Kidney epithelial cell (primary cell): ENCODE results near the gene SLC47A2. TPM values are rescaled to one million over a fixed set of nuclear protein-coding genes. Genes with fewer than 3 reads are reported as not detected.

Experiments
- DNase-seq: peaks from one replicate; pipeline ENCODE4 v3.0.0-alpha.2; 2010; ENCODE audit warnings: low read depth
- H3K27me3 ChIP-seq: 2 replicates; pipeline ENCODE4 v1.6.0; 2011; ENCODE audit warnings: low read length; ENCODE audit not compliant: control insufficient read depth, insufficient read depth
- H3K36me3 ChIP-seq: 2 replicates; pipeline ENCODE4 v1.5.1; 2011; ENCODE audit warnings: low read length; ENCODE audit not compliant: control insufficient read depth, insufficient read depth
- H3K4me3 ChIP-seq: 2 replicates; pipeline ENCODE4 v1.5.1; 2011; ENCODE audit warnings: low read depth, mild to moderate bottlenecking, control low read depth, low read length
- CTCF ChIP-seq: IDR thresholded peaks from 2 replicates; pipeline ENCODE4 v1.5.1; 2011; ENCODE audit warnings: mild to moderate bottlenecking, moderate library complexity, low read length, control low read depth, inconsistent platforms; ENCODE audit not compliant: insufficient read depth, poor library complexity, severe bottlenecking
- total RNA-seq: library from RNA; depleted of rRNA; stranded (reverse); fragments of >200 nt; gene quantifications from 2 replicates; pipeline ENCODE4 v1.2.3, GENCODE V29; 2015

The SLC47A2 gene
- total RNA-seq, 1 donor from 2014 or later = not detected

- no peaks in the 10 kb centered on the region for H3K36me3 ChIP-seq
- H3K27me3 ChIP-seq = peaks cover under 1% of the 10 kb centered on the region
- peak; percentile 48 for TF ChIP-seq CTCF
- H3K4me3 ChIP-seq = no peak overlapping the region
- DNase-seq = no peak
Measured at GRCh38 chr17:19753661-19754463, 37.5 kb upstream of the SLC47A2 start.

- peaks cover 6% of the 10 kb centered on the region for H3K27me3 ChIP-seq
- no peak overlapping the region for H3K4me3 ChIP-seq
- TF ChIP-seq CTCF = no peak
- peak; percentile 76 for DNase-seq
- no peaks in the 10 kb centered on the region for H3K36me3 ChIP-seq
Measured at GRCh38 chr17:19753051-19753509, 36.7 kb upstream of the SLC47A2 start.

GRCh38 chr17:19752216-19753050 is 36.0 kb upstream of the SLC47A2 start:
- no peak for TF ChIP-seq CTCF
- H3K4me3 ChIP-seq = no peak overlapping the region
- DNase-seq = no peak
- peaks cover 10% of the 10 kb centered on the region for H3K27me3 ChIP-seq
- no peaks in the 10 kb centered on the region for H3K36me3 ChIP-seq

- H3K4me3 ChIP-seq = no peak overlapping the region
- no peak for TF ChIP-seq CTCF
- DNase-seq = no peak
Measured at GRCh38 chr17:19750835-19751234, 34.5 kb upstream of the SLC47A2 start.

GRCh38 chr17:19750020-19750572 is 33.7 kb upstream of the SLC47A2 start:
- TF ChIP-seq CTCF = no peak
- Histone ChIP-seq H3K4me3 (no peak overlapping the region), H3K36me3 (no peaks in the 10 kb centered on the region), H3K27me3 (peaks cover 13% of the 10 kb centered on the region)
- DNase-seq = no peak

More at GRCh38 chr17:19750835-19751234, 34.5 kb upstream of the SLC47A2 start:
- Histone ChIP-seq H3K36me3 (no peaks in the 10 kb centered on the region), H3K27me3 (peaks cover 13% of the 10 kb centered on the region)
